ENCODE measurements around the gene CRTC1.

GRCh38 chr19:18800636-18801035, 117.2 kb downstream of the CRTC1 start:
- TF ChIP-seq SP1 (CRISPR knock-in tag; conservative IDR thresholded peaks at IDR 0.05) (no peak), CTCF (IDR thresholded peaks at IDR 0.05) (no peak), ZBTB21 (CRISPR knock-in tag; IDR thresholded peaks at IDR 0.05; ENCODE audit: borderline replicate concordance) (no peak), TEAD4 (CRISPR knock-in tag; IDR thresholded peaks at IDR 0.05) (no peak), E2F4 (CRISPR knock-in tag; IDR thresholded peaks at IDR 0.05; ENCODE audit: borderline replicate concordance, low read depth) (no peak), E2F1 (CRISPR knock-in tag; IDR thresholded peaks at IDR 0.05) (no peak), NR1H2 (CRISPR knock-in tag; IDR thresholded peaks at IDR 0.05) (no peak), MLX (CRISPR knock-in tag; IDR thresholded peaks at IDR 0.05) (no peak)
- TF ChIP-seq, protein P1, sequence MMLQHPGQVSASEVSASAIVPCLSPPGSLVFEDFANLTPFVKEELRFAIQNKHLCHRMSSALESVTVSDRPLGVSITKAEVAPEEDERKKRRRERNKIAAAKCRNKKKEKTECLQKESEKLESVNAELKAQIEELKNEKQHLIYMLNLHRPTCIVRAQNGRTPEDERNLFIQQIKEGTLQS (CRISPR knock-in tag; conservative IDR thresholded peaks at IDR 0.05) = no peak
- TF ChIP-seq, protein P2, sequence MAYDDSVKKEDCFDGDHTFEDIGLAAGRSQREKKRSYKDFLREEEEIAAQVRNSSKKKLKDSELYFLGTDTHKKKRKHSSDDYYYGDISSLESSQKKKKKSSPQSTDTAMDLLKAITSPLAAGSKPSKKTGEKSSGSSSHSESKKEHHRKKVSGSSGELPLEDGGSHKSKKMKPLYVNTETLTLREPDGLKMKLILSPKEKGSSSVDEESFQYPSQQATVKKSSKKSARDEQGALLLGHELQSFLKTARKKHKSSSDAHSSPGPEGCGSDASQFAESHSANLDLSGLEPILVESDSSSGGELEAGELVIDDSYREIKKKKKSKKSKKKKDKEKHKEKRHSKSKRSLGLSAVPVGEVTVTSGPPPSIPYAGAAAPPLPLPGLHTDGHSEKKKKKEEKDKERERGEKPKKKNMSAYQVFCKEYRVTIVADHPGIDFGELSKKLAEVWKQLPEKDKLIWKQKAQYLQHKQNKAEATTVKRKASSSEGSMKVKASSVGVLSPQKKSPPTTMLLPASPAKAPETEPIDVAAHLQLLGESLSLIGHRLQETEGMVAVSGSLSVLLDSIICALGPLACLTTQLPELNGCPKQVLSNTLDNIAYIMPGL (CRISPR knock-in tag; IDR thresholded peaks at IDR 0.05) = no peak
- TF ChIP-seq, protein P3, sequence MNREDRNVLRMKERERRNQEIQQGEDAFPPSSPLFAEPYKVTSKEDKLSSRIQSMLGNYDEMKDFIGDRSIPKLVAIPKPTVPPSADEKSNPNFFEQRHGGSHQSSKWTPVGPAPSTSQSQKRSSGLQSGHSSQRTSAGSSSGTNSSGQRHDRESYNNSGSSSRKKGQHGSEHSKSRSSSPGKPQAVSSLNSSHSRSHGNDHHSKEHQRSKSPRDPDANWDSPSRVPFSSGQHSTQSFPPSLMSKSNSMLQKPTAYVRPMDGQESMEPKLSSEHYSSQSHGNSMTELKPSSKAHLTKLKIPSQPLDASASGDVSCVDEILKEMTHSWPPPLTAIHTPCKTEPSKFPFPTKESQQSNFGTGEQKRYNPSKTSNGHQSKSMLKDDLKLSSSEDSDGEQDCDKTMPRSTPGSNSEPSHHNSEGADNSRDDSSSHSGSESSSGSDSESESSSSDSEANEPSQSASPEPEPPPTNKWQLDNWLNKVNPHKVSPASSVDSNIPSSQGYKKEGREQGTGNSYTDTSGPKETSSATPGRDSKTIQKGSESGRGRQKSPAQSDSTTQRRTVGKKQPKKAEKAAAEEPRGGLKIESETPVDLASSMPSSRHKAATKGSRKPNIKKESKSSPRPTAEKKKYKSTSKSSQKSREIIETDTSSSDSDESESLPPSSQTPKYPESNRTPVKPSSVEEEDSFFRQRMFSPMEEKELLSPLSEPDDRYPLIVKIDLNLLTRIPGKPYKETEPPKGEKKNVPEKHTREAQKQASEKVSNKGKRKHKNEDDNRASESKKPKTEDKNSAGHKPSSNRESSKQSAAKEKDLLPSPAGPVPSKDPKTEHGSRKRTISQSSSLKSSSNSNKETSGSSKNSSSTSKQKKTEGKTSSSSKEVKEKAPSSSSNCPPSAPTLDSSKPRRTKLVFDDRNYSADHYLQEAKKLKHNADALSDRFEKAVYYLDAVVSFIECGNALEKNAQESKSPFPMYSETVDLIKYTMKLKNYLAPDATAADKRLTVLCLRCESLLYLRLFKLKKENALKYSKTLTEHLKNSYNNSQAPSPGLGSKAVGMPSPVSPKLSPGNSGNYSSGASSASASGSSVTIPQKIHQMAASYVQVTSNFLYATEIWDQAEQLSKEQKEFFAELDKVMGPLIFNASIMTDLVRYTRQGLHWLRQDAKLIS (CRISPR knock-in tag; IDR thresholded peaks at IDR 0.05; ENCODE audit: borderline replicate concordance) = no peak
